ENCODE data around the gene OR8J1.
A peak's percentile ranks its signal among the peaks of the same experiment; 100 is the strongest.
"Not testable (repeated sequence)": the region's sequence is repeated elsewhere in the genome, so short reads cannot be mapped to it uniquely, and the experiment has no call there.

Gene OR8J1, protein sequence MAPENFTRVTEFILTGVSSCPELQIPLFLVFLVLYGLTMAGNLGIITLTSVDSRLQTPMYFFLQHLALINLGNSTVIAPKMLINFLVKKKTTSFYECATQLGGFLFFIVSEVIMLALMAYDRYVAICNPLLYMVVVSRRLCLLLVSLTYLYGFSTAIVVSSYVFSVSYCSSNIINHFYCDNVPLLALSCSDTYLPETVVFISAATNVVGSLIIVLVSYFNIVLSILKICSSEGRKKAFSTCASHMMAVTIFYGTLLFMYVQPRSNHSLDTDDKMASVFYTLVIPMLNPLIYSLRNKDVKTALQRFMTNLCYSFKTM

DNA sequence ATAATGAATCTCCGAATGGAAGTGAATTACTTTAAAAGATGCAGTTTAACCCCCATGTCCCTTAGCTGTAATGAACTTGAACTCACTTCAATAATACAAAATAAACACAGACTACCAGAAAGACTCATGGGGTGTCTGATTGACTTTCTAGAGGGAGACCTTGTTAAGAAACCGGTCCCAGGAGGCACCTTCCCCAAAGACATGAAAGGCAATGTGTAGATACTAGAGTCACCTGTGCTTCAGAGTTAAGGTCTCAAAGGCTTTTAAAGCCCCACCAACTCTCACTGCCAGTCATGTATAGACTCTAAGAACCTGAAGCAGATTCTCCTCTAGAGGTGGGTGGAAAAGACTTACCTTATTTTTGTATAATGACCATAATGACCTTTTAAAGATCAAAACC, at the start of gene OR8J1:
TSS of gene OR8J1 (plus strand) at position 301 of the 400 bp plus-strand sequence. CDS start 5,956 bp downstream, outside the sequence.
- DNase-seq (ENCODE audit: low spot score), result no peak

DNA sequence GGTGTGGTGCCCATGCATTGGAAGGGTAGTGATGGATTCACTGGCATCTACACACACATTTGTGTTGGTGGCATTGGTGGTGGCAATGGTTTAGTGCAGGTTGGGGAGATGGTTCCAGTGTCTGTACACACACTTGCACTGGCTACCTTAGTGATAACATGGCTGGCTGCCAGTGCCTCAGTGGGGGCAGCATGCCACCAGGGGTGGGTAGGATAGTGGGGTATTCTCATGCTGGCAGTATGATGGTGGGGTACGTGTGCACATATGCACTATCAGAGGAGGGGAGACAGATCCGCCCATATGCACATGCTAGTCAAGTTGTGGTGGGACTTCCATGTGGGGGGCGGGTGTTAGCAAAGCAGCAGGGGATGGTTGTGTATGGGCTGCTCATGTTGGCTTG, 46.3 kb upstream of the OR8J1 start:
- DNase-seq (ENCODE audit: low spot score), result no peak

DNA sequence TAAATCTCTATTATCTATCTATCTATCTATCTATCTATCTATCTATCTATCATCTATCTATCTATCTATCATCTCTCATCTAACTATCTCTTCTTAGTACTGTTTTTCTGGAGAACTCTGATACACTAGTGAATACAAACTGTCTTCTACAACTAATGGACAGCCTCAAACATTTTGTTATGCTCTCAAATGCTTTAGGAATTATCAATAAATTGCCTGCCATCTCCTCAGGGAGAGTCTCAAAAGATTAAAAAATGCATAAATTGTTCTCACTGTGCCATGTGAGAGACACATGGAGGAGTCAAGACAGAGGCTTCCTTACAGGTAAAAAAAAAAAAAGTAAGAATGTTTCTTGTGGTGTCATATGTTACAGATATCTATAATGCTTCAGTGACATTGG, 39.2 kb upstream of the OR8J1 start, which contains the start of gene OR8K3:
TSS of gene OR8K3 (plus strand) at position 301 of the 400 bp plus-strand sequence. CDS start 3,163 bp downstream, outside the sequence.
- DNase-seq (ENCODE audit: low spot score), result no peak

DNA sequence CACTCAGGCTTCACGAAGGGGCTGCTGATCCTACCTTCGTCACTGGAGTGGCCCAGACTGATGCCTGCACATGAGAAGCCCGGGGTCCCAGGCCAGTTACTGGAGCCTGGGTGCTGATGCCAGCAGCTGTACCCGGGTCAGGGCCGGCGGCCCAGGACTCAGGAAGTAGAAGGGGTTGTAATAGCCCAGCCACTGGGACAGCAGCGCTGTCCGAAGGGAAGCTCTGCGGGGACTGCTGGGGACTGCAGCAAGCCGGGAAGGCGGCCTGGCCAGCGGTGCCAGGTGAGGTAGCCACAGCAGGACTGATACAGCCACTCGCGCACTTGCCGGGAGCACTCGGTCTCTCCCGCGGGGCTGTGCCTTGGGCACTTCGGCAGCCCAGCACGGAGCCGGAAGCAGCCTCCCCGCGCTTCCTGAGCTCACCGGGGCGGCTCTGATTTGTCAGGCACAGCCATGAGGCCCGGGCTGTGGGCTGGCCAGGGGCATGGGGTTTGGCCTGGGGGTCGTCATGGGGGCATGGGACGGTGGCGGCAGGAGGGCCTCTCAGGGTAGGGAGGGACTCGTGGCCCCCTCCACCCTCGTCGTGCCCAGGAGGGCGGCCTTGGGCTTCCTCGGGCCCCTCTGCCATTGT, 22.1 kb upstream of the OR8J1 start:
- DNase-seq (ENCODE audit: low spot score), result no peak

DNA sequence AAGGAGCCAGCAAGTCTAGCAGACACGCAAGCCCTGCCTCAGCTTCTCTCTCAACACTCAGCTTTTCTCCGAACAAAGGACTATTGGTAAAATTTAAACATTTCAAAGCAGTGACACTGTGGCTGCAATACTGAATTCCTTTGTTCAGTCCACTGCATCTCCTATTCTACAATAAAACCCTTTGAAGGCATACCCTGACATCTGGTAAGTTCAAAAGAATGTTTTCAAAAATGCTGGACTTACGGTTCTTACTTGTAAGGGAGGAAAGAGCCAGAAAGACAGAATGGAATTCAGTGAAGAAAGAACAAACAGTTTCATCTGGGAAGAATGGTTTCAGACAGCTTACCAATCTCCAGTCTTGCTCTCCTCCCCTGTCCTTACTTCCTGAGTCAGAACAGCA, 20.9 kb upstream of the OR8J1 start:
- peak; percentile 53 for DNase-seq (ENCODE audit: low spot score)

DNA sequence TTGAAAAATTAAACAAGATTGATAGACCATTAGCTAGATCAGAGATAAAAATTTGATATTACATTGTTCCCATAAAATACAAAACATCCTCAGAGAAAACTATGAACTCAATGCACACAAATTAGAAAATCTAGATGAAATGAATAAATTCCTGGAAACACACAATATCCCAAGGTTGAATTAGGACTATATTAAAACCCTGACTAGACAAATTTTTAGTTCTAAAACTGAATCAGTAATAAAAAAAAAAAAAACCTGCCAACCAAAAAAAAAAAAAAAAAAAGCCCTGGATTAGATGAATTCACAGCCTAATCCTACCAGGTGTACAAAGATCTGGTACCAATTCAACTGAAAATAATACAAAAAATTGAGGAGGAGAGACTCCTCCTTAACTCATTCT, 13.8 kb upstream of the OR8J1 start:
- DNase-seq (ENCODE audit: low spot score), result no peak

DNA sequence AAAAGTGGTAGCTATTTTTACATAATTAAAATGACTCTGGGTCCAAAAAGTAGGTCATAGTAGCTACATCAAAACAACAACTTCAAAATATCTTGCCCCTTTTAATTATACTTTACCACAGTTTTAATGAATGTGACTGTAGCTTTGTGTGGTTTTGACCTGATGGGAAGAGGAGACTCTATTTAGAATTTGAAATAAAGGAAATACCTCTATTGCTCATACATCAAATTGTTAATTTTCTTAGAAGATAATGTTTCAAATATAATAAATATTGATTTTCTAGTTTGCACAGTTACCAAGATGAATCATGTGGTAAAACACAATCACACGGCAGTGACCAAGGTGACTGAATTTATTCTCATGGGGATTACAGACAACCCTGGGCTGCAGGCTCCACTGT, 8.4 kb upstream of the OR8J1 start, which contains the start of gene OR8K1:
TSS of gene OR8K1 (plus strand) at position 301 of the 400 bp plus-strand sequence. CDS start at position 301, 0 bp downstream.
- DNase-seq (ENCODE audit: low spot score), result no peak

DNA sequence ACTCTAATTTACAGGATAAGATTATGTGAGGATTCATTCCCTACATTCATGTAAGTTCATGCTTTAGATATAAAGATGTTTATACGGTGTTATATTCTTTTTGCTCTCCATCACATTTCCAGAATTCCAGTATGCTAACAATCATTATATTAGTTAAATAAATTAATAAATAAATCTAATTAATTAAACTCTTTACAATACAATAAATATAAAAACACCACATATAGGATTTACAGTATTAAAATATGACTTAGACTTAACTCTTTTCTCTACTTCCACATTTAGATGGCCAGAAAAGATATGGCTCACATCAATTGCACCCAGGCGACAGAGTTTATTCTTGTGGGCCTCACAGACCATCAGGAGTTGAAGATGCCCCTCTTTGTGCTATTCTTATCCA, 21.2 kb downstream of the OR8J1 start, which contains the start of gene OR8U1:
TSS of gene OR8U1 (plus strand) at position 301 of the 400 bp plus-strand sequence. CDS start at position 301, 0 bp downstream.
- DNase-seq (ENCODE audit: low spot score), result no peak

DNA sequence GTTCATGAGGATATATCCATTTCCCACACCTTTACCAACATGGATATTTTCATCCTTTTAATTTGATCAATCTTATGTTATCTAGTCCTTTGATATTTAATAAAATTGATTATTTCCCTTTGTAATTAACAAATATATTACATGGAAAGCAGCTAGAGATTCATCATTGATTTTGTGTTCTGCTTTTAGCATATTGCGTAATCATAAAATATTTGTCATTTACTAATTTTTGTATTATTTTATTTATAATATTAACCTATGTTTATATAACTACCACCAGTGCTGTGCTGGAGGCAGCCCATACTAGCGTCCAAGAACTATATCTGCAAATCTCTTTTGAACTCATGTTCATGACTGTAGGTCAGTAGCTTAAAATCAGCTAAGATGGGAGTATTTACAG, 26.0 kb downstream of the OR8J1 start:
- DNase-seq (ENCODE audit: low spot score), result no peak

DNA sequence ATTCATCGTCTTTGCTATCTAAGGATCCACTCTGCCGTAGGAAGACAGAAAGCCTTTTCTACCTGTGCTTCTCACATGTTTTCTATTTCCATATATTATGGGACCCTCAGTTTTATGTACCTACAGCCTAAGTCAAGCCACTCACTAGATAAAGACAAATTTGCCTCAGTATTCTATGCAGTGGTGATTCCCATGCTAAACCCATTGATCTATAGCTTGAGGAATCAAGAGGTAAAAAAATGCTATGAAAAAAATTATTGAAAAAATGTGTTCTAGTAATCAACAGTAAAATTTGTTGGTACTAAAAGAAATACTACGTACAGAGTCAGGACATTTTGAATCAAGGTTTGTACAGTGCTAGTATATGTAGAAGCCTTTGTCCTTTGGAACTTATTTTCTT, 40.3 kb downstream of the OR8J1 start:
- DNase-seq (ENCODE audit: low spot score), result no peak

DNA sequence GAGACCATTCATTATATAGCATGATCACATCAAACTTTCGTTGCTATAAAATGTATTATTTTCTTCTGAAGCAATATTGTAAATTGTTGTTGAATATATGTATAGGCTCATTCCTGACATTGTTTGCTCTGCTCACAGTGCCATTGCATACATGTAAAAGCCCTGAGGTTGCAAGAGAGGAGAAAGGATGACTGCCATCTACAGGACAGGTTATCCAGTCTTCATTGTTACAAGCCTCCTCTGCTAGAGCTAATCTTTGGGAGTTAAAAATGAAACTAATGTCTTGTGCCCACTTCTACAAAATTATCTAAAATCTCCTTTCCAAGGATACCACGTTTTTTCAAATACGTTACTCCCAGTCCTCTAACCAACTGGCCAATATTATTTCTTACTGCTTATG, 42.0 kb downstream of the OR8J1 start:
- no peak for DNase-seq (ENCODE audit: low spot score)

DNA sequence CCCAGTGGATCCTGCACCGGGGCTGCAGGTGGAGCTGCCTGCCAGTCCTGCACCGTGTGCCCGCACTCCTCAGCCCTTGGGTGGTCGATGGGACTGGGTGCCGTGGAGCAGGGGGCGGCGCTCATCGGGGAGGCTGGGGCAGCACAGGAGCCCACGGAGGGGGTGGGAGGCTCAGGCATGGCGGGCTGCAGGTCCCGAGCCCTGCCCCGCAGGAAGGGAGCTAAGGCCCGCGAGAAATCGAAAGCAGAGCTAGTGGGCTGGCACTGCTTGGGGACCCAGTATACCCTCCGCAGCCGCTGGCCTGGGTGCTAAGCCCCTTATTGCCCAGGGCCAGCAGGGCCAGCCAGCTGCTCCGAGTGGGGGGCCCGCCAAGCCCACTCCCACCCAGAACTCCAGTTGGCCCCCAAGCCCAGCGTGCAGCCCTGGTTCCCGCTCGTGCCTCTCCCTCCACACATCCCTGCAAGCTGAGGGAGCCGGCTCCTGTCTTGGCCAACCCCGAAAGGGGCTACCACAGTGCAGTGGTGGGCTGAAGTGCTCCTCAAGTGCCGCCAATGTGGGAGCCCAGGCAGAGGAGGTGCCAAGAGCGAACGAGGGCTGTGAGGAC, 47.9 kb downstream of the OR8J1 start:
- not testable (repeated sequence) for DNase-seq (ENCODE audit: low spot score)

DNA sequence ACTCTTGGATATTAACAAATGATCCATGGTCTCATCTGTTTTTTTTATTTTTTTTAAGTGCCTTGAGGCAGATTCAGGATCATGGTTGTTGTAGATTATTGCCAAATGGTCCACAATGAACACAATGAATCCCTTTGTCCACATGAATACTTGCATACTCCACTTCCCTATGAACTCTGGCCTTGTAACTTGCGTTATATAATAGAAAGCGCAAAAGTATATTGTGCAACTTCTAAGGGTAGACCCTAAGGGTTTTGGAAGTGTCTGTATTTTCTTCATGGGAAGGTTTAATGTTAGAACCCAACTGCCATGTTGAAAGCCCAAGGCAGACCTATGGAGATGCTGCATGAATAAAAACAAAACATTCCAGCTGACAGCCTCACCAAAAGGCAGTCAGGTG, 50.3 kb downstream of the OR8J1 start:
- DNase-seq (ENCODE audit: low spot score), result peak; percentile 72

DNA sequence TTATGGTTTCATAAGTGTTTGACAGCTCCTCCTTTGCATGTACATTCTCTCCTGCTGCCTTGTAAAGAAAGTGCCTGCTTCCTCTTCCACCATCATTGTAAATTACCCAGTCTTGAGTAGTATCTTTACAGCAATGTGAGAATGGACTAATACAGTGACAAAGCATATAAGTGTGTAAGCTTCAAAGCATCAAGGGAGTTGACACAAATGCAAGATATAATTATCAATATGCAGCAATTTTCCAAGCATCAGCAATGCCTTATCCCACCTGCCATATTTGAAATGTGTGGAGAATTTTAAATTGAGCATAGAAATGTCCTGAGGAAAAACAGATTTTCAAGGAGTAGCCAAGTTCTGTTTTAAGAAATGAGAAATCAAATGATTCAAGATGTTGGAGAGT, 56.7 kb downstream of the OR8J1 start:
- DNase-seq (ENCODE audit: low spot score), result no peak

Measured in COLO829 (cell line).